GM18505 (cell line): ENCODE results near the gene ARHGAP19.

ENCODE experiments used
- ATAC-seq: cut with Tn5 transposase; IDR thresholded peaks from one replicate; pipeline ENCODE4 v1.9.1; 2021; ENCODE audit not compliant: unreplicated experiment
- POLR2A ChIP-seq: IDR thresholded peaks from 4 replicates; pipeline ENCODE4 v1.6.1; 2011; ENCODE audit warnings: borderline replicate concordance; ENCODE audit not compliant: insufficient read depth, insufficient read length; ENCODE audit errors: extremely low read depth

Gene ARHGAP19

DNA sequence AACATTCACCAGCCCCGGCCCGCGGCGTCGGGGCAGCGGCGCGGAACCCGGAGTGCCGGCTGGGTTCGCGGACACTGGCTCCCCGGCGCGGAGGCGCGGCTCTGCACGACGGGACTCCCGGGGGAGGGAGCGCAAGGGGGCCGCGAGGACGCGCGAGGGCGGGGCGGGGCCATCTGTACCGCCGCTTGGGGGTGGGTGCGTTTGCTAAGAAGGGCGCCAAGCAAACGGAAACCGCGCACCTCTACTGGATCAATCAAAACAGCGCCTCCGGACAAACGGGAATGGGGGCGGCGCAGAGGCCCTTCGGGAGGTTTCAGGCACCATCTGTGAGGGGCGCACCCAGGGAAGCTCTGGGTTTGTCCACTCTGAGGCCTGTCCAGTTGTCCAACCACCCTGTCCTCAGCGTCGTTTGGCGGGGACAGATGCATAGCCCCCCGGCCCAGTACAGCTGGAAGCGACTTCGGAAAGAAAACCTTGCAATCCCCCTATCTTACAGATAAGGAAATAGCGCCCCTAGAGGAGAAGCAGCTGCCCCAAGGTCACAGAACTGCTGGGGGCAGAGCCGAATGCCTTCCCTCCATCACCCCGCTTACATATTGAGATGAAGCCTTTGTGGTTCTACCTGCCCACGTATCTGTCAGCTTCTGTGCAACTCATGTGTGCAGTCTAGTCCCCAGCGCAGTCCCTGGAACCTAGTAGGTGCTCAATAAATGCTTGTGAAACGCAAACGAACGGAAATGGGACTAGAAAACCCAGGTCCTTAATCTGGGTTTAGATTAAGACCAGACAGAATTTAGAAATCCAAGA is 96.0 kb downstream of the ARHGAP19 start:
- ATAC-seq: no peak
- TF ChIP-seq POLR2A: no peak

DNA sequence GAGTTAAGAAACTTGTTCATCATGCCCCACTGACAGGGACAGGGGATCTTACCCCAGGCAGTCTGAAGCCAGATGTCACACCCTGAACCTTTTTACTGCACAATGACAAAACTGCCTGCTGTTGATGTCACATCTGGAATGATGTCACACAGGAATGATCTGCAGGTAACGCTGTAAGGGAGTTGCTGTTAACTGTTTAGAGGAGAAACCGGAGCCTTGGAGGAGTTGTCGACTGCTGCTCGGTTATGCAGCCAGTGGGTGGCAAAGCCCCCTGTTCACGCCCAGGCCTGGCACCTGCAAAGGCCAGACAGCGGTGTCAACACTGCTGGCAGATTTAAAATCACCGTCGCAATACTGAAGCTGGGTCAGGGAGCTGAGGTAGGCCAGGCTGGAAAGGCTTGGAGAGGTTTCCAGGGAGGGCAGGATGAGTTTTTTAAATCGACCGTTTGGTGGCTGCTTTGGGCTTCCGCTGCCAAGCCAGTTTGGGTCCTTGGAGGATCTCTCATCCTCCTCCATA is 96.7 kb downstream of the ARHGAP19 start:
- ATAC-seq: no peak
- no peak for TF ChIP-seq POLR2A

DNA sequence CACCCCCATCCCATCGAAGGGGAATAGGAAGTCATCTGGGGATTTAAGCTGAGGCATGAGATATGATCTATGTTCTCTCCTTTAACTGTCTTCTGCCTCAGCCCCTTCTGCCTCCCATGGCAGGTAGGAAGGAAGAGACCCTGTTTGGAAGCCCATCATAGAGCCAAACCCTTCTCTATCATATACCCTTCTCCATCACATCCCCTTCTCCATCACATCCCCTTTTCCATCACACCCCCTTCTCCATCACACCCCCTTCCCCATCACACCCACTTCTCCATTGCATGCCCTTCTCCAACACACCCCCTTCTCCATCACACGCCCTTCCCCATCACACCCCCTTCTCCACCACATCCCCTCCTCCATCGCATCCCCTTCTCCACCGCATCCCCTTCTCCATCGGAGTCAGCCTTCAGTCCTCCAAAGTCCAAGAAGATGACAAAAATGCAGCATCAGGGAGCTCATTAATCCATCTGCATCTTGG is 99.4 kb downstream of the ARHGAP19 start:
- no peak for ATAC-seq
- TF ChIP-seq POLR2A: no peak

DNA sequence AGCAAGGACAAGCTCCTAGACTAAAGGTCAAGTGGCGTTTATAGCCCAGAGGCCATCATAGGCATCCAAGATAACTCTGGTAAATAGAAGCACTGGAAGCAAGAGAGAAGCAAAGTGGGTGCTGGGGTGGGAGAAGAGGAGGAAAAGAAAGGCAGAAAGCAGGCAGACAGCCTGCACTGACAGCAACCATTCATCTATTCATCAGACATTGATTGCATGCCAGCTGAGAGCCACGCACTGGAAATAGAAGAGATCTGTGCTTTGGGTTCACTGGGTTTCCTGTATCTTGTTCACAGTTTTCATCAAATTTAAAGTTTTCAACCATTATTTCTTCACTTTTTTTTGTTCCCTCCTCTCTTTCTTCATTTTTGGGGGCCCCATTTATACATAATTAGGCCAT is 102.0 kb downstream of the ARHGAP19 start:
- ATAC-seq: no peak

DNA sequence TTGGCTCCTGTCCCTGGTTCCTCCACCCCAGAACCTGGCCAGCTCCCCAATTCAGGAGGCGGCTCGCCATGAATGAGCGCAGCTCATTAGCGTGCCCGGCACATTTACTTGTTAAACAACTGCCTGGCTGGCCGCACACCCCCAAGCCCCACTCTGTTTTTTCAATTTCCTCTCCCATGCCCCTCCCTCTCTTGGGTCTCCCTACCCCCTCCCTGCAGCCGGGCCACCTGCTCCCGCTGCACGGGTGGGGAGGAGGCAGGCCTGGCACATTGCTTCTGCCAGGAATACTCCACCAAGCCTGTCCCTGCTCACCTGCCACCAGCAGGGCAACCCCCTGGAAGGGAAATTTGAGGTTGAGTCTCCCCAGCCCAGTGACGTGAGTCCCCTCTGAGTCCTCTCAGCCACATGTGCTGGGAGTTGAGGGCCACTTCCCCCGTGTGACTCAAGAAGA is 104.2 kb downstream of the ARHGAP19 start:
- no peak for ATAC-seq
- no peak for TF ChIP-seq POLR2A

More for the DNA sequence above, 102.0 kb downstream of the ARHGAP19 start:
- TF ChIP-seq POLR2A: no peak

DNA sequence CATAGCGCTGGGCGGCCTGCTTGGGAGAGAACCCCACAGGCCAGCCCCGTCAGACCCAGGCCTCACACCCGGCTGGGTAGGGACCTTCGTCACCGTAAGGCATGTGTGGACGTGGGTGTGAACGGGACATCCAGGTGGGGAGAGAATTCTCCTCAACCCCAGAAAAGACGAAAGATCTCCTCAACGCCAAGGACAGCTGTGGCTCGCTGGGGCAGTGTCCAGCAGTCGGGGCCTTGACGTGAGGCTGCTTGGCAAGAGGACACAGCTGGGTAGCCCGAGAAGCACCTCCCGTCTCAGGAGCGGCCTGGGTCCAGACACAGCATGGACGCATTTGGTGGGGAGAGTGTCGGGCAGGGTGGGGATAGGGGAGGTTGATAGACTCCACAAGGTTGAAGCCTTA is 105.5 kb downstream of the ARHGAP19 start:
- no peak for TF ChIP-seq POLR2A
- no peak for ATAC-seq

DNA sequence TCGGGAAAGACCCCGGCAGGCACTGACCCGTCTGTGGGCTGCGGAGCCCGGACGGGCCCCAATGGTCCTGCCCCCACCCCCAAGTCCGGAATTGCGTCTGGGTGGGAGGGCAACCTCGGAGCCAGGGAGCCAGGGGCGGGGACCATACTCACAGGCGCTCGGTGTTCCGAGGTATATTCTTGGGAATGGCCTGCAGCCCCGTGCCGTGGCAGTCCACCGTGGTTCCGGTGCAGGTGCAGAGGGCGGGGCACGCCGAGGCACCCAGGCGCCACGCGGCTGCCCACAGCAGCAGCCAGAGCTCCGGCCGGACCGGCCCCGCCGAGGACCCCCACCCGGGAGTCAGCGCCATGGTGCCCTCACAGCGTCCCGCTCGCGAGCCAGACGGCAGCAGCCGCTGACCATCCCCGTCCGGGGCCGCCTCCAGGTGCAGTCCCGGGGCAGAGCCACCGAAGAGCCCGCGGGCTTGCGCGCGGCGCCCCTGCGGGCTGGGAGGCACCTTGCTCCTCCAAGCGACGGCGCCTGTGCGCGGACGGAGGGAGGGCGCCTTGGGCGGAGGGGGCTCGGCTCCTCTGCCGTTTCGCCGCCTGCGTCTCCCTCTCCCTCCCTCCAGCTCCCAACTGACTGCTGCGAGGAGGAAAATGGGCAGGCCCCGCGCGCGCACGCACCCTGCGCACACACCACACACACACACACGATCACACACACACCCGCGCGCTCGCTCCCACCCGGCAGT is 106.9 kb downstream of the ARHGAP19 start, which contains the start of gene SLIT1:
TSS of gene SLIT1 (minus strand) at position 634 of the 733 bp plus-strand sequence. CDS start at position 349, 285 bp downstream.
- ATAC-seq: no peak
- no peak for TF ChIP-seq POLR2A

DNA sequence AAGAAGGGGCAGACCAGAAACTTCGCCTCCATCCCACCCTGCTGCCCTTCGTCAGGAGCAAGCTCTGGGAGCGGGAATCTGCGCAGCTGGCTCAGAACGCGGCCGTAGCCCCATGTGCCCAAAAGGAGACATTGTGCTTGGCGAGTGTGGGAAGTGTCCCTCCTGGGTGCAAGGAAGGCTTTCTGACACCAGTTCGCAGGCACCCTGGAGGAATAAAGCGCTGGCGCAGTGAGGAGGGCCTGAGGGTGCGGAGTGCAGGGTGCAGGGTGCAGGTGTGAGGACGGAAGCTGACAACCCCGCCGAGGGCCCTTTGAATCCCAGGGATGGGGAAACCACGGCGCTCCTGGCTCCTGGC is 107.5 kb downstream of the ARHGAP19 start:
- no peak for TF ChIP-seq POLR2A
- ATAC-seq: no peak

DNA sequence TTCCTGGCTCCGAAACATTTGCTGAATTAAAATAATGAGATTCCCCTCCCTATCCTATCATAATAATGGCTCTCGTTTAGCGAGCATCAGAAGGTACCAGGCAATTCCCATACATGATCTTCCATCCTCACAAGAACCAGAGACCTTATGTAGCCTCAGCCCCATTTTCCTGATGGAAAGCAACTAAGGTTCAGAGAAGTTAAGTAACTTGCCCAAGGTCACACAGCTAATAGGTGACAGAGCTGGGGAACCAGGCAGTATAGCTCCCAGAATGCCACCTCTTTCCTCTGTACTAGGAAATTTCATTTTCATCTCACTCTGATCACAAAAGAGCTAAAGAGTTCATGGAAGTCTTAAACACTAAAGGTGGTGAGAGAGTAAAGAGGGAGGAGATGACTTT is 109.1 kb downstream of the ARHGAP19 start:
- no peak for ATAC-seq
- TF ChIP-seq POLR2A: no peak

DNA sequence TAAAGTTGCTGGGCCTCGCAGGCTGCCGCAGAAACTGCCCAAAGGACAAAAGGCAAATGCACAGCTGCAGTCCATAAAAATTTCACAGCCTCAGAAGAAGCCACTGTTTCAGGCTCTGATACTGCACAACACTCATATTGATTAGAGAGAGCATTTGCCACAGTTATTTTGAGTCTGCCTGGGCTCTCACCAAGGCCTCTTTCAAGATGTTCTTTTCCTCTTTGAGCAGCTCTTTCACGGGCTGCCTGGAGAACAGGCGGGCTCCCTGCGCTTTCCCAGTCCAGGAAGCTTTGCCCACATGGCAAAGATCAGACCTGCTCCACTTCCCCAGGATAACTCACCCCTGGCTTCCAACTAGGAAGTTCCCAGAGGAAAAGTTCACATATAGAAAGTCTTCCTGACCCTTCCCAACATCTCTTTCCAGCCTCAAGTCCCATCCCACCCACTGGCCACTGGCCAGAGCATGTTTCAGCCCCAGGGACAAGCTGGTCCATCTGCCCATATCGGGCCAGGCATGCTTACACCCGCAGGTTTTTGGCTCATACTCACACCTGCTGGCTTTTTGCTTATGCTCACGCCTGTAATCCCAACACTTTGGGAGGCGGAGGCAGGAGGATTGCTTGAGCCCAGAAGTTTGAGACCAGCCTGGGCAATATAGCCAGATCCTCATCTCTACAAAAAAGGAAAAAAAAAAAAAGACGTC is 110.0 kb downstream of the ARHGAP19 start:
- ATAC-seq: no peak
- no peak for TF ChIP-seq POLR2A

DNA sequence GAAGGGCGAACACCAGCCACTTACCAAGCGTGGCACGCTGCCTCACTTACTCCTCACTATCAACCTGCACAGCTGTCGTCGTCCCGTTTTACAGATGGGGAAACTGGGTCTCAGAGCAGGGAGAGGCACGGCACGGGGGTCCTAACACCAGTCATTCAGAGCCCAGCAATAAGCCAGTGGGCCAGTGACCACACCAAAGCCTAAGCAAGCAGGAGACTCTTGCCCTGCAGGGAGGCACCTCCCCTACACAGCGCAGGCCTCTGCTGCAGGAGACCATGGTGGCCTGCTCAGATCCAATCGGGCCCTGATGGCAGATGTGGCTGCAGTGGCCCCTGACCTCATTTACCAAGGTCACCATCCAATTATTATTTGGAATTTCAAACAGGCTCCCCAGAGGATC is 111.5 kb downstream of the ARHGAP19 start:
- TF ChIP-seq POLR2A: no peak
- ATAC-seq: no peak

DNA sequence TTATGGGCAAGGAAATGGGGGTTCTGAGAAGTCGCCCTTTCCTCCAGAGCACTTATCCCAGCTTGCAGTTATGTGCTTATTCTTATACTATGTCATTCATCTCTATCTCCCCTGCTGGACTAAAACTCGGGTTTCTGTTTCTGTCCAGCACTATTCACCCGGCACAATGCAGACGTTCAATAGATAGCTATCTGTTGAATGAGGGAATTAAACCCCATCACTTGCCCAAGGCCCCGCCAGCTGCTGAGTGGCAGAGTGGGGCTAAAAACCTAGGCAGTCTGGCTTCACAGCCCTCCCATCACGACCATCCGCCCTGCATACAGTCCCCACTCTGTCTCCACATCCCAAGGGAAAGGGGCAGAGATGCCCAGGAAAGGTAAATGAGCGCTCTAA is 112.1 kb downstream of the ARHGAP19 start:
- TF ChIP-seq POLR2A: no peak
- ATAC-seq: no peak

DNA sequence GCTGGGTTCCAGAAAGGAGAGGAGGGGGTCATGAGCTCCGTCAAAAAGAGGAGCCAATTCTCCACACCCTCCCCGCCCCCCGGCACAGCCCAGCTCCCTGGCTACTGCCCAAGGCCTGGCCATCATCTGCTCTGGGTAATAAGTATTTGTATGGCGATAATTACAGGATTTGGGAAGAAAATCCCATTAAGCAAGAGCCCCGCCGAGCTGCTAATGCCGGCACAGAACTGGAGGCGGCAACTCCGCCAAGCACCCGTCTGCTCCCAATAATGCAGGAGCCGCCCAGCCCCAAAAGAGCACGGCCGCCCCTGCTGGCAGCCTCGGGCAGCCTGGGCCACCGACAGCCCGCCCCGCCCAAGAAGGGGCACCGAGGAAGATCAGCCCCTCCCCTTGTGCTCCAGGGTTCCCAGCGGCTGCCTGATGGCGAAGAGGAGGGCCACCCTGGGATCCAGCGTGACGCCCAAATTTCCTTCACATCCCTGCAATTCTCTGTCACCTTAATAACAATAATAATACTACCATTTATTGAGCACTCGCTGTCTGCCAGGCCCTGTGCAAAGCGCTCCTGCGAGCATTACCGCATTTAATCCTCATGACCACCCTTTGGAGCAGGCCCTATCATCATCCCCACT is 112.6 kb downstream of the ARHGAP19 start:
- TF ChIP-seq POLR2A: no peak
- no peak for ATAC-seq

DNA sequence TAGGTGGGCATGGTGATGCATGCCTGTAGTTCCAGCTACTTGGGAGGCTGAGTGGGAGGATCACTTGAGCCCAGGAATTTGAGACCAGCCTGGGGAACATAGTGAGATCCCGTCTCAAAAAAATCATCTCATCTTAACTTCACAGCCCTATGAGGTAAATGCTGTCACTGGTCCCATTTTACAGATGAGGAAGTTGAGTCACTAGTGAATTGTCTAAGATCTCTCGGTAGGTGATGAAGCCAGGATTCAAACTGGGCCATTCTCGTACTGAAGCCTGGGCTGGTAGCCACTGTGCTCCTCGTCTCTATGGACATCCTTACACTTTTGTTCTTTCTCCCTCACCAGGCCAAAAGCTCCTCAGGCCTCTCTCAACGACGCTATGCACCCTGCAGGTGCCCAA is 113.1 kb downstream of the ARHGAP19 start:
- ATAC-seq: no peak
- TF ChIP-seq POLR2A: no peak

DNA sequence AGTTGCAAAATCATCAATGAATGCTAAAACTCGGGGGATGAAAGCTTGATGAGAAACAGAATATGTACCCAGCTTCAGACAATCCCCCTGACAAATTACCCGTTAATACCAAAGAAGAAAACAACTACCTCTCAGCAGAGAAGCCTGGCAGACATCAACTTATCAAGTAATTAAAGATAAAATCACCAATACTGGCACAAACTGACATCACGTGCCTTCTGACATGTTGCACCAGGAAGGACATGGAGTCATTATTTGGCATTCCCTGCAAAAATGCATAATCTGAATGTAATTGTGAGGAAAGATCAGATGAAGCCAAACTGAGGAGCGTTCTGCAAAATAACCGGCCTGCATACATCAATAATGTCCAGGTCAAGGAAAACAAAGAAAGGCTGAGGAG is 114.4 kb downstream of the ARHGAP19 start:
- no peak for ATAC-seq
- no peak for TF ChIP-seq POLR2A
